HUDEP-2 (cell line): ENCODE data around the gene COL5A1.

Experiments
- DNase-seq, 76 experiments: peaks; one replicate each; lab custom pipeline; 2025; ENCODE audit not compliant: unreplicated experiment in 76 of 76; lab: John Stamatoyannopoulos, UW

Gene COL5A1

DNA sequence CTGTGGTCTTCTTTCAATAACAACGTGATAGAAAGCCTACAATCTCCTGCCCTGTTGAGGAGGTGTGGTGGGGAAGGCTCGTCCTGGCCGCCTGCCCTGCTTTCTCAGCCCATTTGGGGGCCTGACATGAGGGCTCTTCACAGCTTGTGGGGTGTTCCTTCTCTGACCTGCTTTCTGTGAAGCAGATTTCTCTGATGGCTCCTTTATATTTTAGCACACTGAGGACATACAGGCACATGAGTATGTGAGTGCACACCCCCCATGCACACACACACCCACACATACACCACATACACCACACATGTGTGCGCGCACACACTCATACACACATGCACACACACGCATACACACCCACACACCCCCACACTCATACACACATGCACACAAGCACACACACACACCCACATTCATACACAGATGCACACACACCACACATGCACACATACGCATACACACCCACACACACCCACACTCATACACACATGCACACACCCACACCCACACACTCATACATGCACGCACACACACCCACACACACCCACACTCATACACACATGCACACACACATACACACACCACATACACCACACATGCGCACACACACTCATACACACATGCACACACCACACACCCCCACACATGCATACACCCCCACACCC is 117.5 kb downstream of the COL5A1 start:
- no peak for DNase-seq

DNA sequence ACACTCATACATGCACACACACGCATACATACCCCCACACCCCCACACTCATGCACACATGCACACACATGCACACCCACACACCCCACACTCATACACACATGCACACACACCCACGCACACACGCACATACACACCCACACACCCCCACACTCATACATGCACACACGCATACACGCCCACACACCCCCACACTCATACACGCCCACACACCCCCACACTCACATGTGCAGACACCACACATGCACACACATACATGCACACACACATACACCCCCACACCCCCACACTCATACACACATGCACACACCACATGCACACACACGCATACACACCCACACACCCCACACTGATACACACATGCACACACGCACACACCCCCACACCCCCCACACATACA is 118.3 kb downstream of the COL5A1 start:
- DNase-seq, result no peak

GRCh38 chr9:134760750-134761420 is 119.3 kb downstream of the COL5A1 start:
- no peak for DNase-seq

GRCh38 chr9:134764473-134765269 is 123.1 kb downstream of the COL5A1 start:
- no peak for DNase-seq

DNA sequence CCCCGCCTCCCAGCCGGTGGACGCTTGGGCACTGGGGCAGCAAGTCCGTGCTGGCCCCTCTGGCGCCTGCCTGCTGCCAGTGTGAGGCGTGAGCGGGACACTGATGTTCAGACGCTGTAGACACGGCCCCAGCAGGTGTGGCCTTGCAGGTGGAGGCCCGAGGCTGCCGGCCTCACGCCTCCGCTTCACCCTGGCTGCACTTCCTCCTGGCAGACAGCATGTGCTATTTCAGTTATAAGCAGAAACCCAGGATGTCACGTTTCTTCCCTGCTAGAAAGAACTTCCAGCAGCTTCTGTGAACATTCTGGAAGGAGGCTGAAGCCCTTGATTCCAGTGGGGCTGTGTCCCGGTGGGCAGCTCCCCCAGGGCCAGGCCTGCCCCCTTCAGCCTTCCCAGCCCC is 124.2 kb downstream of the COL5A1 start:
- DNase-seq, result no peak

- DNase-seq, result no peak
Measured at GRCh38 chr9:134766587-134766986, 125.0 kb downstream of the COL5A1 start.

GRCh38 chr9:134768332-134768708 is 126.7 kb downstream of the COL5A1 start:
- no peak for DNase-seq

- no peak for DNase-seq
Measured at GRCh38 chr9:134768709-134769351, 127.2 kb downstream of the COL5A1 start.

DNA sequence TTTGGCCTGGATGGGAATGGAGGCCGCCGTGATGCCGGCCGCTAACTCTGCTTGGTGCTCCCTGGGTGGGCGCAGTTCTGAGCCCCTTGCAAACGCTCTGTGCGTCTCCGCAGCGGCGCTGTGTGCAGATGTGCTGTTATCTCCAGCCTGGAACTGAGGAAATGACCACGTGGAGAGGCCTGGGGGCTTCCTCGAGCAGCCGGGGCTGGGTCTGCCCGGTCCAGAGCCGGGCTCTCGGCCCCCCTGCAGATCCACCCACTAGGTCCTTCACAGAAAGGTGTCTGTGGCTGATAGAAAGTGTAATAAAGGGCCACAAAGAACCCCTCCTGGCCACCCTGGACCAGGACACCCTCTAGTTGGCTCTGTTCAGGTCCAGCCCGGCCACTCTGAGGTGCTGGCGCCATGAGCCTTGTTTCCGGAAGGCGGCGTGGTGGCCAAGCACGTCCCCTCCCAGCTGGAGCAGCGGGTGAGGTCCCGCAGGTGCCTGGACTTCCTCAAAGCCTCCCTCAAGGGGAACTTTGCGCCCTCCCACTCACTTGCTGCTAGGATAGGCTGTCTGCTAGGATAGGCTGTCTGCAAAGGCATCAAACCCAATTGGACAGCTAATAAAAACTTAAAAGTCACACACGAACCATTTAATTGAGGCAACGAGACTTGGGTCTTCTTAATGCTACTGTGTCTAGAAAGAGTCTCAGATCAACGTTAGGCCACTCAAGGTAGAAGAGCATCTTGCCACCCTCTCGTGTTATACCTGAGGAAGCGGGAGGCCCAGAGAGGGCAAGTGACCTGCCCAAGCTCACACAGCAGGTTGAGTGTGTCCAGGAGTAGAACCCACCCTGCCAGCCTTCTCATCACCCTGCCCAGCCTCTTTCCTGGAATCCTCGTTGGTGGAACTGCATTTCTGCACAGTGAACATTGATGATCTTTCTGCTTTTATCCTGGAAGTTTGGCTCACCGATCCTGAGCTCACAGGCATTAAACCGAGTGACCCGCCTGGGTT is 129.7 kb downstream of the COL5A1 start:
- no peak for DNase-seq

- DNase-seq, result no peak
Measured at GRCh38 chr9:134772331-134772730, 130.7 kb downstream of the COL5A1 start.

DNA sequence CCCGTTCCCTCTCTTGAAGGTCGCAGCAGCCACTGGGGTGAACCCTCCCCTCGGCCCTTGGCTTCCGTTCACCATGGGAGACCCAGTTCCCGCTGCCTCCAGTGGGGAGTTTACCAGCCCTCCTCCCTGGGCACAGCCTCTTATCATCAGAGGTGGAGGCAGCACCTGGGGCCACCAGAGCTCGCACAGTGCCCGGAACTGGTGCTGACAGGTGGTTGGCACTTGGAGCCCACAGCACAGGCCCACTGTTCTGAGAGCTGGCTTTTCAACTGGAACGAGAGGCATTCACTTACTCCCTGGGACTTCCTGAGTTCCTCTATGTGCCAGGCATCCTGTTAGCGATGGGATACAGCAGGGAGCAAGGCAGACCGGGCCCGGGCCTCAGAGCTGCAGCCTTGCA is 132.2 kb downstream of the COL5A1 start:
- DNase-seq, result no peak

DNA sequence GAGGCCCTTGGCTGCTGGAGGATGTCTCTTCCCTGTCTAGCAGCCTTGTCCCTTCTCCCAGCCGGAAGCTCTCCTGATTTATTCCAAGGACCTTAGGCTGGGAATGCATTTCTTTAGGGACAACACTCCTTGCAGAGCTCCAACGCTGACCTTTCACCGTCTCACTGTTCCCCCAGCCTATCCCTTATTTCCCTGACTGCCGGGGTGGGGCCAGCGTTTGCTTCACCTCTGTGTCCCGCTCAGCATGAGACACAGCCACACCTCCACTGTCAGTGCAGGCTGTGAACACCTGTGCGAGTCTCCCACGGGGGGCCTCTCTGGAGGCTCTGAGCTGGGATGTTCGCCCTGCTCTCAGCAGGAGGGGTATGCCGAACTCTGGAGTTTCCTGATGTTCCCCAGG is 132.8 kb downstream of the COL5A1 start:
- DNase-seq, result no peak

DNA sequence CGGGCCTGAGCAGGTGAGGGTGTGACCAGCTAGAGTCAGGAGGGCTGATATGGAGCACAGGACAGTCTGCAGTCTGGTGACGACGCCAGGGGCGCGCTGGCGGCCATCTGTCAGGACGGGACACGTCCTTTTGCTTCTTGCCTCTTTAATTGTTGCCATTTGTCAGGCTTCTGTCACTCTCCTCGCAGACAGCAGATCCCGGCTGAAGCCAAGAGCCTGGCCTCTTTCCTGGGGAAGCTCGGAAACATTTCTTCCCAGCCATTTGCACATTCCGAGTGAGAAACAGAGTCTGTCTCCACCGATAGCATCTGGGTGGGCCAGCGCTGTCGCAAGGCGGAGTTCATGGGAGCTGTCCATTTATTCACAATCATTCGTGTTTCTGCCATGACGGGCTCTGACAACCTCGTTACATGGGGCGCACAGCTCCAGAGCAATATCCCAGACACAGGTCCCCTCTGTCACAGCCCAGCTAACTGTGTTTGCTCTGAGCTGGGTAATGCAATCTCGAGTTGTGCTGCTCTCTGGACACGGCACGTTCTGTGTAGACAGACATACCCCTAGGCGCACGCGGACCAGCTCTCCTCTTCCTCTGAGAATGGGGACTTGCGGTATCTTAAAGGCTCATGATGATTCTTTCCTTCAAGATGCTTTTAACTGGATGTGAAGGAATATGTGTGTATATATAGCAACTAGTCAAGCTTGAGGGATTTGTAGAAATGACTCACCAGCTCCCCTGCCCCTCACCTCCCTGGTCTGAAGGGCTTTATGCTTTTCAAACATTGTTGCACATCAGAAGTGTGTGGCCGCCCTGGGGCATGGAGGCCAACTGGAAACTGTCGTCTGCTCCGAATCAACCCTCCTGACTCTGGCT is 133.7 kb downstream of the COL5A1 start:
- DNase-seq, result no peak

GRCh38 chr9:134776080-134776796 is 134.6 kb downstream of the COL5A1 start:
- DNase-seq, result no peak

DNA sequence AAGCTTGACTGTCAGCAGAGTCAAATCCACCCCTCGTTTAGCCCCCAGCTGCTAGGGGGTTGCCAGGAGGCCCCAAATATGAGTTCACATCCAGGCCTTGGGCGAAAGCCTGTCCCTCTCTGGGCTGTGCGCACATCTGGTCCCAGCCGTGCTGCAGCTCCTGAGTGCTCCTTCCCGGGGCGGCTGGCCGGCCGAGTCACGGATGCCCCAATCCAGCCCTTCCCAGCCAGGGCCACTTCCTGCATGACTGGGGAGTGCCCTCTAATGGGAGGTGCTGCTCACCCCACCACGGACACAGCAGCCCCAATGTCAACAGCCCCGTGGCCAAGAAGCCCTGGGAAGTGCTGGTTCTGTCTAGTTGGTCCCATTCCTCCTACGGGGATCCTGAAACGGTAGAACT is 135.6 kb downstream of the COL5A1 start:
- no peak for DNase-seq

DNA sequence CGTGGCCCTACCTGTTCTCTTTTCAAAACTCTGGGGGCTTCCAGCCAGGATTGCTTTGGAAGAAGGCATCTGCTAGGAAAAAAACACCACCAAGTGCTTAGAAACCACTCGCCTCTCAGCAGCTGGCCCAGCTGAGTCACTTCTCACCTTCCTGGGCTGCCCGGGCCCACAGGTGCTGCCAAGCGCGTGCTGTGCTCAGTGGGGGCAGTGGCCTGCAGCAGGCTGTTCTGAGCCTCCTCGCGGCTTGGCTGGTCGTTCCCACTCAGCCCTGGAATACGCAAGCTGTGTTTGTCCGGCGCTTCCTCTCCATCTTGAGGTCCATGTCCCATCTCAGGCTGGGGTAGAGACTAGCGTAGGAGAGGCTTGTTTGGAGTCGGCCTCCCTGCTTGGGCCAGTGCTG is 136.6 kb downstream of the COL5A1 start:
- no peak for DNase-seq

DNA sequence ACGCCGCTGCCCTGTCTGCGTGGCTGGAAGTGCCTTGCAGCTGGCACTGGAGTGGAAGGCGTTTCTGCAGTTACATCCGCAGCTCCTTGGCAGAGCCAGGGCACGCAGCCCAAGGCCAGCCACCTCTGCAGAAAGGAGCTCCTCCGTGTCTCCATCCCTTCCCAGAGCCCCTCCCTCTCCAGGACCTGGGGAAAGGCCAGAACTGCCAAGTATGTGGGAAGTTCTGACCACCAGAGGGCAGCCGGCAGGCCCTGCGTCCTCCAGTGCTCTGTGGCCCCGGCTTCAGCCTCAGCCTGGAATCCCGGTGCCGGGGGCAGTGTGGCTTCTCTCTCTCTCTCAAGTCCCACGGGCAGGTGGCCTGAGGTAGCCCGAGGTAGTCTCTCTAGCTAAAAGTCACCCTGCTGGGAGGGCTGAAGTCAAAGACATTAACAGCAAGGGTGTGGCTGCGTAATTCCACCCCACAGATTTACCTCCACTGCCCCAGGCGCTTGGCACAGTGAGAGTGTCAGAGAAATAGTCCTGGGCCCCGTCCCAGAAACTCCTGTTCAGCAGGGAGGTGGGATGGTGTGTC is 137.3 kb downstream of the COL5A1 start:
- peak in 2 of 76 experiments; percentile 7 to 17 for DNase-seq

DNA sequence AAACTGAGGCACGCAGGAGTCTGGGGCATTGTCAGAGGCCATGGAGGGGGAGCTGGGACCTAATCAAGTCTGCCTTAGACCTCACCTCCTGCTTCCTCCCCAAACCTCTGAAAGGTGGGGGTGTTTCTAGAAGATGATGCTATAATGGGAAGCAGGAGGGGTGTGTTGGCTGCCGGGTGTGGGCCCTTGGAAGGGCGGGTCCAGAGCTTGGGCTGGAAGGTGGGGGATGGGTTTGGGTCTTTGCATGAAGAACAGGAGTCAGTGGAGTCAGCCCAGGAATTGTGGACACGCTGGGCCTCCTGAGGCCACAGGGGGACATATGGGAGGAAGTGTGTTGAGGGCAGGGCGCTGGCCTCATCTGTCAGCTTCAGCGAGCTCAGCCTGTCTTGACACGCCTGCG is 138.0 kb downstream of the COL5A1 start:
- no peak for DNase-seq
